ENCODE measurements around the gene LINC00237.

DNA sequence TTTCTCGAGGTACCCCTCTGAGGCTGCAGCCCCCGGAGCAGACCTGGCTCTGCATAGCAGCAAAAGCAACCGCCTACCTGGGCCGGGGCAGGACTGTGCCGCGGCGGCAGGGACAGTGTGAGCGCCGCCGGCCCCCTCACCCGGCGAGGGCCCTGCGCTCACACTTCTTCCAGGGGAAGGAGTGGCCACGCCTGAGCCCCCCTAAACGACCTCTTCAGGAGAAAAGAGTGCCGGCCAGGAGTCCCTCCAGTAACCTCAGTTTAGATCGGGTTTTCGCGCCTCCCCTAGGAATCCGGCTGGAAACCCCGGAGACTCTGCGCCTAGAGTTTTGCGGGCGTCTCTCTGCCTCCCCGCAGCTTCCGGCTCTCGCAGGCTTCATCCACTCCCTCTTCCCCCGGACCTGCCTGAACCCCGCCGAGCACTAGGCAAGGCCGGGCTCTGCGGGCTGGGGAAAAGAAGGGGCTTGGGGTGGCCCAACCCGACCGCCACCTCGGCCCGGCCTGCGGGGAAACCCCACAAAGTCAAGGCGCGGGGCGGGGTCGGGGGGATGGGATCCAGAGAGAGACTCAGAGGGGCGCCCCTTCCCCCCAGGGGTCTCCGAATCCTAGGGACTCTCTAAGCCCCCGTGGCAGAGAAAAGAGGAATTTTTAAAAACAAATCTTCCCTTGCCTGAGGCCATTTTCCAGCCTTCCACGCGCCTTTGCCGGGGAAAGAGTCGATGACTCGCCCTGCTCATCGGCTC lies 558 bp downstream of the LINC00237 start:
- TF ChIP-seq, protein P1, sequence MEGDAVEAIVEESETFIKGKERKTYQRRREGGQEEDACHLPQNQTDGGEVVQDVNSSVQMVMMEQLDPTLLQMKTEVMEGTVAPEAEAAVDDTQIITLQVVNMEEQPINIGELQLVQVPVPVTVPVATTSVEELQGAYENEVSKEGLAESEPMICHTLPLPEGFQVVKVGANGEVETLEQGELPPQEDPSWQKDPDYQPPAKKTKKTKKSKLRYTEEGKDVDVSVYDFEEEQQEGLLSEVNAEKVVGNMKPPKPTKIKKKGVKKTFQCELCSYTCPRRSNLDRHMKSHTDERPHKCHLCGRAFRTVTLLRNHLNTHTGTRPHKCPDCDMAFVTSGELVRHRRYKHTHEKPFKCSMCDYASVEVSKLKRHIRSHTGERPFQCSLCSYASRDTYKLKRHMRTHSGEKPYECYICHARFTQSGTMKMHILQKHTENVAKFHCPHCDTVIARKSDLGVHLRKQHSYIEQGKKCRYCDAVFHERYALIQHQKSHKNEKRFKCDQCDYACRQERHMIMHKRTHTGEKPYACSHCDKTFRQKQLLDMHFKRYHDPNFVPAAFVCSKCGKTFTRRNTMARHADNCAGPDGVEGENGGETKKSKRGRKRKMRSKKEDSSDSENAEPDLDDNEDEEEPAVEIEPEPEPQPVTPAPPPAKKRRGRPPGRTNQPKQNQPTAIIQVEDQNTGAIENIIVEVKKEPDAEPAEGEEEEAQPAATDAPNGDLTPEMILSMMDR (IDR thresholded peaks at IDR 0.05) = no peak
- no peak for TF ChIP-seq POLR2A (IDR thresholded peaks at IDR 0.05)

Data from ovary (tissue), 3 donors.